Mammary epithelial cell (primary cell): ENCODE data around the gene SCGB1C1.

Experiments
- EZH2 ChIP-seq: IDR thresholded peaks from 2 replicates; pipeline ENCODE4 v1.6.1; 2012; ENCODE audit warnings: low read length, inconsistent platforms, borderline replicate concordance
- TF ChIP-seq, protein P1 (sequence below), 2 donors: IDR thresholded peaks in 1 of 2; conservative IDR thresholded peaks in 1 of 2; 2 replicates each; pipeline ENCODE4 v1.5.1; 2011 to 2012; ENCODE audit warnings: inconsistent platforms in 2 of 2, low read length in 2 of 2, mild to moderate bottlenecking in 2 of 2, control low read depth in 1 of 2, low read depth in 1 of 2; ENCODE audit not compliant: insufficient read depth in 1 of 2; ENCODE audit errors: extremely low read depth in 1 of 2

DNA sequence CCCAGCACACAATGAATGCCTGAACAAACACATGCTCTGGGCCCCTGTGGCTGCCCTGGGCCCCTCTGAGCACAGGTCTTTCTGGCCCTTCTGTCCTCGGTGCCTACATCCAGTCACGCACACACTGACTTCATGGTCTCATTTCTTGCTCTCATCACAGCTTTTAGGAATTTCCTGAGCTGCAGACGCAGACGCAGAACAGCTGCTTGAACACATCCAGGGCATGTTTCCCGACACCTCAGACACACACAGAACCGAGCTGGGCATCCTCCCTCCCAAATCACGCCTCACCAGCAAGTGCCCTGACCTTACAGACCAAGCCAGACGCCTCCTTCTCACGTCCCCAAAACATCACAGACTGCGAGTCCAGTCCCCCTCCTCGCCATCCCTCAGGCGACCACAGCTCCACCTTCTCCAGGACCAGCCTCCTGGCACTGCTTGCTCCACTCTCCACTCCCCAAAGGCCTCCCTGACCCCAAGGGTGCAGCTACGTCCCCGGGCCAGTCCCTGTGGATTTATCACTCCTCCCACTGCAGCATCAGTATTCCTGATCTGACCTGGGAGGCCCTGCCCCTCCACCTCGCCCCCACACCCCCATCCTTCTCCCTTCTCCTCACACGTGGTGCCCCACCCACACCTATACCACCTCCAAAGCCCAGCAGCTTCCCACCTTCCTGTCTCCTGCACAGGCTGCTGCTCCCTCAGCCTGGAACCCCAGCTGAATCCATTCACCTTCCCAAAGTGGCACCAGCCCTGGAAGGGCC, 30.3 kb downstream of the SCGB1C1 start:
- TF ChIP-seq, protein P1, sequence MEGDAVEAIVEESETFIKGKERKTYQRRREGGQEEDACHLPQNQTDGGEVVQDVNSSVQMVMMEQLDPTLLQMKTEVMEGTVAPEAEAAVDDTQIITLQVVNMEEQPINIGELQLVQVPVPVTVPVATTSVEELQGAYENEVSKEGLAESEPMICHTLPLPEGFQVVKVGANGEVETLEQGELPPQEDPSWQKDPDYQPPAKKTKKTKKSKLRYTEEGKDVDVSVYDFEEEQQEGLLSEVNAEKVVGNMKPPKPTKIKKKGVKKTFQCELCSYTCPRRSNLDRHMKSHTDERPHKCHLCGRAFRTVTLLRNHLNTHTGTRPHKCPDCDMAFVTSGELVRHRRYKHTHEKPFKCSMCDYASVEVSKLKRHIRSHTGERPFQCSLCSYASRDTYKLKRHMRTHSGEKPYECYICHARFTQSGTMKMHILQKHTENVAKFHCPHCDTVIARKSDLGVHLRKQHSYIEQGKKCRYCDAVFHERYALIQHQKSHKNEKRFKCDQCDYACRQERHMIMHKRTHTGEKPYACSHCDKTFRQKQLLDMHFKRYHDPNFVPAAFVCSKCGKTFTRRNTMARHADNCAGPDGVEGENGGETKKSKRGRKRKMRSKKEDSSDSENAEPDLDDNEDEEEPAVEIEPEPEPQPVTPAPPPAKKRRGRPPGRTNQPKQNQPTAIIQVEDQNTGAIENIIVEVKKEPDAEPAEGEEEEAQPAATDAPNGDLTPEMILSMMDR (conservative IDR thresholded peaks at IDR 0.05 in 1 of 2, IDR thresholded peaks at IDR 0.05 in 1 of 2; ENCODE audit: extremely low read depth in 1 of 2, insufficient read depth in 1 of 2, low read depth in 1 of 2, low read length in 2 of 2) = no peak
- no peak for TF ChIP-seq EZH2
